Measurements from ENCODE around the gene FA2H. TPM values are rescaled to one million over a fixed set of nuclear protein-coding genes. Genes with fewer than 3 reads are reported as not detected.
"Not testable (repeated sequence)": the region's sequence is repeated elsewhere in the genome, so short reads cannot be mapped to it uniquely, and the experiment has no call there.

The FA2H gene, protein sequence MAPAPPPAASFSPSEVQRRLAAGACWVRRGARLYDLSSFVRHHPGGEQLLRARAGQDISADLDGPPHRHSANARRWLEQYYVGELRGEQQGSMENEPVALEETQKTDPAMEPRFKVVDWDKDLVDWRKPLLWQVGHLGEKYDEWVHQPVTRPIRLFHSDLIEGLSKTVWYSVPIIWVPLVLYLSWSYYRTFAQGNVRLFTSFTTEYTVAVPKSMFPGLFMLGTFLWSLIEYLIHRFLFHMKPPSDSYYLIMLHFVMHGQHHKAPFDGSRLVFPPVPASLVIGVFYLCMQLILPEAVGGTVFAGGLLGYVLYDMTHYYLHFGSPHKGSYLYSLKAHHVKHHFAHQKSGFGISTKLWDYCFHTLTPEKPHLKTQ
- polyA plus RNA-seq: 1 to 10 TPM; 4.7 to 4.8 TPM

DNA sequence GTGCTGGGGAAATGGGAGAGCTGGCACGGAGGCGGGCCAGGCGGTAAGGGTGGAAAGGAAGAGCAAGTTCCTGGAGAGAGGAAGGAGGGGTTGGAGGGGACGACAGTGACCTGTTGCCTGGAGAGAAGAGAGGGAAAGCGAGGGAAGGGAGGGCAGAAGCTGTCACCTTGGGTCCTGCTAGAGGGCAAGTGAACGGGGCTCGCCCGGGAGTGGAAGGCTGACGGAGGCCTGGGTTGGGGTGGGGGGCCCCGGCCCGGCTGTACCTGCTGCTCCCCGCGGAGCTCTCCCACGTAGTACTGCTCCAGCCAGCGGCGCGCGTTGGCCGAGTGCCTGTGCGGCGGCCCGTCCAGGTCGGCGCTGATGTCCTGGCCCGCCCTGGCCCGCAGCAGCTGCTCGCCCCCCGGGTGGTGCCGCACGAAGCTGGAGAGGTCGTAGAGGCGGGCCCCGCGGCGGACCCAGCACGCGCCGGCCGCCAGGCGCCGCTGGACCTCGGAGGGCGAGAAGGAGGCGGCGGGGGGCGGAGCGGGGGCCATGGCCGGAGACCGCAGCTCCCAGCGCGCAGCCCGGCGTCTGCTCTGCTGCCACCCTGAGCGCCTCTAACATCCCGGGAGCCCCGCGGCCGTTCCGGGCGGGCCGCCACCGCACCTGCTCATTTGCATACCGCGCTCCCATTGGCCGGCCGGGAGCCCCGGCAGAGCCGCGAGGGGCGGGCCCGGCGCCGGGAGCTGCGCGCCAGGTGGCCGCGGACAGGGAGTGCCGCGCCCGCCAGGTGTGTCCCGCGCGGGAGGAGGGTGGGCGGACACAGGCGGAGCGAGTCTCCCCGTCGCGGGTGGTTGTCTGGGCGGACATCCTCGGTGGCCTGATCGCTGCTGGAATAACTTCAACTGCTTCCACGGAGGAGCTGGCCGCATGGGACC is at the start of gene FA2H:
TSS of gene FA2H (minus strand) at position 598 of the 917 bp plus-strand sequence. CDS start at position 533, 65 bp downstream.
- peak within 1 kb of the TSS; percentile 37 to 57 for H3K27ac ChIP-seq (ENCODE audit: low read depth in 2 of 2, low read length in 1 of 2)
- no peaks in the 10 kb centered on the region for H3K36me3 ChIP-seq (ENCODE audit: control insufficient read depth in 2 of 2, insufficient read depth in 2 of 2, low read length in 1 of 2)
- no peaks in the 10 kb centered on the region for H3K9me3 ChIP-seq (ENCODE audit: control insufficient read depth in 2 of 2, insufficient read depth in 1 of 2, low read depth in 1 of 2, low read length in 1 of 2)
- H3K27me3 ChIP-seq (ENCODE audit: control insufficient read depth in 1 of 2, insufficient read depth in 2 of 2, low read length in 2 of 2): no peaks in the 10 kb centered on the region
- peaks cover 0 to 2% of the 10 kb centered on the region in 2 donors for H3K4me1 ChIP-seq (ENCODE audit: control insufficient read depth in 2 of 2, insufficient read depth in 2 of 2, low read length in 1 of 2)
- 1% methylated on average over 73 to 94 of the region's 94 CpGs for WGBS, 2 donors
- H3K4me3 ChIP-seq (ENCODE audit: low read depth in 1 of 2, low read length in 2 of 2): peak within 1 kb of the TSS; percentile 46 to 59

DNA sequence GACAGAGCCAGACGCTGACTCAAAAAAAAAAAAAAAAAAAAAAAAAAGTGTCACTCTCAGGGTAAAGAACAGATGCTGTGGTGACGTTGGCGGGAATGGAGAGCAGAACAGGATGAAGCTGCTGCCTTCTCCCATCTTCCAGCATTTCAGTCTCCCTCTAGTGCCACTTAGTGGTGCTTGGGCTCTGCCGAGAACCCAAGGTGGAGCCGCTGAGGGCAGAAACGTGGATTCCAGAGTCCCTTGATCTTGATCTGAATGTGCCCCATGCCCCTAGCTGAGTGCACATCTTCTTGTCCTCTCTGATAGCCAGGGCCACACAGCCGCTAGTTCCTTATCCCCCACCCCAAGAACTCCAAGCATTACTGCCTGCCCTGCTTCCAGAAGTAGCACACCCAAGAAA is 43.2 kb upstream of the FA2H start:
- Histone ChIP-seq H3K27ac (ENCODE audit: low read depth in 2 of 2, low read length in 1 of 2) (no peak overlapping the region), H3K4me3 (ENCODE audit: low read depth in 1 of 2, low read length in 2 of 2) (no peak overlapping the region), H3K36me3 (ENCODE audit: control insufficient read depth in 2 of 2, insufficient read depth in 2 of 2, low read length in 1 of 2) (no peaks in the 10 kb centered on the region), H3K4me1 (ENCODE audit: control insufficient read depth in 2 of 2, insufficient read depth in 2 of 2, low read length in 1 of 2) (peaks cover 2 to 6% of the 10 kb centered on the region in 2 donors), H3K9me3 (ENCODE audit: control insufficient read depth in 2 of 2, insufficient read depth in 1 of 2, low read depth in 1 of 2, low read length in 1 of 2) (no peaks in the 10 kb centered on the region), H3K27me3 (ENCODE audit: control insufficient read depth in 1 of 2, insufficient read depth in 2 of 2, low read length in 2 of 2) (no peaks in the 10 kb centered on the region)
- 68 to 70% methylated on average over 7 of the region's 7 CpGs for WGBS, 2 donors

DNA sequence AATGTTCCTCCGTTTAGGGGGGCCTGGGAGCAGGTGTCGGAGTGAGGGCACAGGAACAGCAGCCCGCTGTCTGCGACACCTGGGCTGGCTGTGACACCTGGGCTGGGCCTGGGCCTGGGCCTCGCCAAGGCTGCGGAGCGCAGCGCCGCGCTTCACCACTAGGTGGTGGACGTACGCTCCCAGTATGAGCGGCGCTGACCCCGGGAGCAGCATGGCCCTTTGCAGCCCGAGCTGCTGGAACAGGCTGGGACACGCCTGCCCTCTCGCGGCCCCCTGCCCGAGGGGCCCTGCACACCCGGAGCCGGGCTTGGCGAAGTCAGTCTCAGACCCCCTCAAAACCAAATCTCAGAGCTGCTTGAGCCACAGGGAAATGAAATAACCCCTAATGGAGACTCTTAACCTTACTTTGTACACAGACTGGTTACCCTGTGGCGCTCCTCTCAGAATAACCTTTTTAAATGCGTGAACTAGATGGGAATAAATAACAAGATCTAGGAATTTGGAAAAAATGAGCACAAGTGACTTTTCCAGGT is 38.6 kb upstream of the FA2H start:
- 7% methylated on average over 25 of the region's 25 CpGs for WGBS, 2 donors
- no peaks in the 10 kb centered on the region for H3K27me3 ChIP-seq (ENCODE audit: control insufficient read depth in 1 of 2, insufficient read depth in 2 of 2, low read length in 2 of 2)
- no peaks in the 10 kb centered on the region for H3K36me3 ChIP-seq (ENCODE audit: control insufficient read depth in 2 of 2, insufficient read depth in 2 of 2, low read length in 1 of 2)
- H3K4me3 ChIP-seq (ENCODE audit: low read depth in 1 of 2, low read length in 2 of 2): no peak overlapping the region
- peaks cover 2 to 4% of the 10 kb centered on the region in 2 donors for H3K4me1 ChIP-seq (ENCODE audit: control insufficient read depth in 2 of 2, insufficient read depth in 2 of 2, low read length in 1 of 2)
- H3K27ac ChIP-seq (ENCODE audit: low read depth in 2 of 2, low read length in 1 of 2): no peak overlapping the region
- no peaks in the 10 kb centered on the region for H3K9me3 ChIP-seq (ENCODE audit: control insufficient read depth in 2 of 2, insufficient read depth in 1 of 2, low read depth in 1 of 2, low read length in 1 of 2)

DNA sequence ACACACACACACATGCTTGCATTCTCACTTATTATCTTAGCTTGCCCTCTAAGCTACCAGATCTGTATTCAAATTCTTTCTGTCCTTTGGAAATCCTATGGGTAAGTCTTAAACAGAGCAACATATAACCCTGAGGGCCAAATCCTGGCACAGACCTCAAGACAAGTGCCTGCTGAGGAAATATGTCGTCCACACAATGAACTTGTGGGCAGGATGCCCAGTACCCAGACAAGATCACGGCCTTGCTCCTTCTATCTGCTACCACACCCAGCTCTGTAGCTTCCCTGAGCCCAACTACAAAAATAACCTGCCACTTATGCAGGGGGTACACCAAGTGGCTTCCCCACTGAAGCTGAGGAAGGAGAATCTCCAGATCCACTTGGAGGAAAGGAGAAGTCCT is 37.3 kb upstream of the FA2H start:
- WGBS, 2 donors: 11 to 30% methylated on average over 2 of the region's 2 CpGs

DNA sequence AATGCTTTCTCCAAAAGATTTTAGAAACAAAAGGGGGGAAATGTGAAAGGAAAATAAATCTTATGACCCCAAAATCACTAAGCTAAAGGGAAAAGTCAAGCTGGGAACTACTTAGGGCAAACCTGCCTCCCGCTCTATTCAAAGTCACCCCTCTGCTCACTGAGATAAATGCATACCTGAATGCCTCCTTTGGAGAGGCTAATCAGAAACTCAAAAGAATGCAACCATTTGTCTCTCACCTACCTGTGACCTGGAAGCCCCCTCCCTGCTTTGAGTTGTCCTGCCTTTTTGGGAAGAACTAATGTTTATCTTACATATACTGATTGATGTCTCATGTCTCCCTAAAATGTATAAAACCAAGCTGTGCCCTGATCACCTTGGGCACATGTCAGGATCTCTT is 36.6 kb upstream of the FA2H start:
- not testable (repeated sequence) for H3K4me1 ChIP-seq (ENCODE audit: control insufficient read depth in 2 of 2, insufficient read depth in 2 of 2, low read length in 1 of 2); H3K36me3 ChIP-seq (ENCODE audit: control insufficient read depth in 2 of 2, insufficient read depth in 2 of 2, low read length in 1 of 2); H3K27ac ChIP-seq (ENCODE audit: low read depth in 2 of 2, low read length in 1 of 2); H3K4me3 ChIP-seq (ENCODE audit: low read depth in 1 of 2, low read length in 2 of 2); H3K27me3 ChIP-seq (ENCODE audit: control insufficient read depth in 1 of 2, insufficient read depth in 2 of 2, low read length in 2 of 2); H3K9me3 ChIP-seq (ENCODE audit: control insufficient read depth in 2 of 2, insufficient read depth in 1 of 2, low read depth in 1 of 2, low read length in 1 of 2)
- 96 to 100% methylated on average over 1 of the region's 1 CpG for WGBS, 2 donors

More for the DNA sequence above, 37.3 kb upstream of the FA2H start:
- Histone ChIP-seq H3K36me3 (ENCODE audit: control insufficient read depth in 2 of 2, insufficient read depth in 2 of 2, low read length in 1 of 2) (no peaks in the 10 kb centered on the region), H3K27me3 (ENCODE audit: control insufficient read depth in 1 of 2, insufficient read depth in 2 of 2, low read length in 2 of 2) (no peaks in the 10 kb centered on the region), H3K9me3 (ENCODE audit: control insufficient read depth in 2 of 2, insufficient read depth in 1 of 2, low read depth in 1 of 2, low read length in 1 of 2) (no peaks in the 10 kb centered on the region), H3K4me1 (ENCODE audit: control insufficient read depth in 2 of 2, insufficient read depth in 2 of 2, low read length in 1 of 2) (peaks cover 2 to 4% of the 10 kb centered on the region in 2 donors), H3K27ac (ENCODE audit: low read depth in 2 of 2, low read length in 1 of 2) (peak overlapping the region in 1 of 2 donors; percentile 40), H3K4me3 (ENCODE audit: low read depth in 1 of 2, low read length in 2 of 2) (no peak overlapping the region)

DNA sequence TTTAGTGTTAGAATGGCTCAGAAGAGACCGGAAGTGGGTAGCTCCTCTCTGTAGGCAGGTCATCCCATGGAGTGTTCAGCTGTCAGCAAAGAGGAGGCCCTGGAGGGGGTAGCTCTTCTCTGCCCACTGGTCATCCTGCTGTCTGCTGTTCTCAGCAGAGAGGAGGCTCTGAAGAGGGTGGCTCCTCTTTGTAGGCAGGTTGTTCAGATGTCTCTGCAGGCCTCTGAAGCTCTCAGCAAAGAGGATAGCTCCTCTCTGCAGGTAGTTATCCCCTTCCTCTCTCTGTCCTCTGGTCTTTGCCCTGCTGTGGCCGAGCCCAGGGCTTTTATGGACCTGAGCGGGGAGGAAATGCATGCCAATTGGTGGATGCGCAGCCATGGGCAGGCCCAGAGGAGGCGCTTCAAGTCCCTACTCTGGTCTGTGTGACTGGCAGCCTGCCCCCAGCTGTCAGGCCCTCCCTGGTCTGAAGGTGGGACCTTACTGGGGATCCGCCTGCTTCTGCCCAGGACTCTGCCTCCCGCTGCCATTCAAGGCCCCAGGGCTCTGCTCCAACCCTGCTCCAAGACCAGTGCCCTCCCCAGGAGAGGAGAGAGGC is 32.5 kb upstream of the FA2H start:
- no peaks in the 10 kb centered on the region for H3K4me1 ChIP-seq (ENCODE audit: control insufficient read depth in 2 of 2, insufficient read depth in 2 of 2, low read length in 1 of 2)
- H3K4me3 ChIP-seq (ENCODE audit: low read depth in 1 of 2, low read length in 2 of 2): no peak overlapping the region
- H3K36me3 ChIP-seq (ENCODE audit: control insufficient read depth in 2 of 2, insufficient read depth in 2 of 2, low read length in 1 of 2): no peaks in the 10 kb centered on the region
- no peaks in the 10 kb centered on the region for H3K9me3 ChIP-seq (ENCODE audit: control insufficient read depth in 2 of 2, insufficient read depth in 1 of 2, low read depth in 1 of 2, low read length in 1 of 2)
- no peak overlapping the region for H3K27ac ChIP-seq (ENCODE audit: low read depth in 2 of 2, low read length in 1 of 2)
- WGBS, 2 donors: 89 to 90% methylated on average over 7 of the region's 7 CpGs
- H3K27me3 ChIP-seq (ENCODE audit: control insufficient read depth in 1 of 2, insufficient read depth in 2 of 2, low read length in 2 of 2): no peaks in the 10 kb centered on the region

DNA sequence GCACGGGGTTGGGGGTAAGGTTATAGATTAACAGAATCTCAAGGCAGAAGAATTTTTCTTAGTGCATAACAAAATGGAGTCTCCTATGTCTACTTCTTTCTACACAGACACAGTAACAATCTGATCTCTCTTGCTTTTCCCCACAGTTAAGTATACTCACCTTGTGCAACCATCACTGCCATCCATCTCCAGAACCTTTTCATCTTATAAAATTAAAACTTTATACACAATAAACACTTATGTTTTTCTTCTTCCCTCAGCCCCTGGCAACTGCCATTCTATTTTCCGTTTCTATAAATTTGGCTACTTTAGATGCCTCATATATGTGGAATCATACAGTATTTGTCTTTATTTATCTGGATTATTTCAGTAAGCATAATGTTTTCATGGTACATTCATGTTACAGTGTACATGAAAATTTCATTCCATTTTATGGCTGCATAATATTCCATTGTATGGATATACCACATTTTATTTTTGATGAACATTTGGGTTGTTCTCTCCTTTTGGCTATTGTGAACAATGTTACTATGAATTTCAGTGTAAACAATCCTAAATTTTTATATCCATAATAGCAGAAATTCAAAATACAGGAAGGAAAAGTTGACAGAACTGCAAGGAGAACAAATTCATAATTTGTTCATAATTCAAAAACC is 25.7 kb upstream of the FA2H start:
- Histone ChIP-seq H3K27me3 (ENCODE audit: control insufficient read depth in 1 of 2, insufficient read depth in 2 of 2, low read length in 2 of 2) (no peaks in the 10 kb centered on the region), H3K4me1 (ENCODE audit: control insufficient read depth in 2 of 2, insufficient read depth in 2 of 2, low read length in 1 of 2) (no peaks in the 10 kb centered on the region), H3K36me3 (ENCODE audit: control insufficient read depth in 2 of 2, insufficient read depth in 2 of 2, low read length in 1 of 2) (no peaks in the 10 kb centered on the region), H3K27ac (ENCODE audit: low read depth in 2 of 2, low read length in 1 of 2) (no peak overlapping the region), H3K9me3 (ENCODE audit: control insufficient read depth in 2 of 2, insufficient read depth in 1 of 2, low read depth in 1 of 2, low read length in 1 of 2) (no peaks in the 10 kb centered on the region), H3K4me3 (ENCODE audit: low read depth in 1 of 2, low read length in 2 of 2) (no peak overlapping the region)
- WGBS, 2 donors: 89 to 100% methylated on average over 1 to 2 of the region's 2 CpGs

DNA sequence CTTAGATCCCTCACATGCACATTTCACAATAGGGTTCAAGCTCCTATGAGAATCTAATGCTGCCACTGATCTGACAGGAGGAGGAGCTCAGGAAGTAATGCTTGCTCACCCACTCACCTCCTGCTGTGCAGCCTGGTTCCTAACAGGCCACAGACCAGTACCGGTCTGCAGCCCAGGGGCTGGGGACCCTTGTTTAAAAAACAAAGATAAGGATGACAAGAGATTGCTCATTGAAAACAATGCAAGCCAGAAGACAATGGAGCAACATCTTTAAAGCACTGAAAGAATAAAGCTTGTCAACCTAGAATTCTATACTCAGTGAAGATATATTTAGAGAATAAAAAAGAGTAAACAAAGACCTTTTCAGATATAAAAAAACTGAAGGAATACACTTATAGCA is 22.8 kb upstream of the FA2H start:
- Histone ChIP-seq H3K9me3 (ENCODE audit: control insufficient read depth in 2 of 2, insufficient read depth in 1 of 2, low read depth in 1 of 2, low read length in 1 of 2) (no peaks in the 10 kb centered on the region), H3K4me1 (ENCODE audit: control insufficient read depth in 2 of 2, insufficient read depth in 2 of 2, low read length in 1 of 2) (no peaks in the 10 kb centered on the region), H3K4me3 (ENCODE audit: low read depth in 1 of 2, low read length in 2 of 2) (no peak overlapping the region), H3K27me3 (ENCODE audit: control insufficient read depth in 1 of 2, insufficient read depth in 2 of 2, low read length in 2 of 2) (no peaks in the 10 kb centered on the region), H3K27ac (ENCODE audit: low read depth in 2 of 2, low read length in 1 of 2) (no peak overlapping the region), H3K36me3 (ENCODE audit: control insufficient read depth in 2 of 2, insufficient read depth in 2 of 2, low read length in 1 of 2) (no peaks in the 10 kb centered on the region)
- WGBS, 2 donors: 49 to 57% methylated on average over 1 of the region's 1 CpG

DNA sequence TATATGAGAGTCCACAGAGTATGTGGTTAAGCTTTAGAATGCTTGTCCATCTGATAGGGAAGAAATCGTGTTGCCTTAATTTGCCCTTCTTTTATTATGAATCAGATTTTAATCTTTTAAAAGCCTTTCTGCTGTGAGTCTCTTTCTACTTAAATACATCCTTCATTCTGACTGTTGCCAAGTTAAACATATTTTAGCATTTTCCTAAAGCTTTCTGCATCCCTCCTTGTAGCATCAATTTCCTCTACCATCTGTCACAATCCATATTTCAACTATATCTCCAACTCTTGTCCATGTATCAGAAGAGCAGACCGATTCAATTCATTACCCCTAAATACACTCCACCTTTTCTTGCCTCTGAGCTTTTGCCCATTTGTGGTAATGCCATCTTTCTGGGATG is 20.5 kb upstream of the FA2H start:
- no peaks in the 10 kb centered on the region for H3K36me3 ChIP-seq (ENCODE audit: control insufficient read depth in 2 of 2, insufficient read depth in 2 of 2, low read length in 1 of 2)
- WGBS, 2 donors: 77 to 82% methylated on average over 2 of the region's 2 CpGs
- no peak overlapping the region for H3K27ac ChIP-seq (ENCODE audit: low read depth in 2 of 2, low read length in 1 of 2)
- no peak overlapping the region for H3K4me3 ChIP-seq (ENCODE audit: low read depth in 1 of 2, low read length in 2 of 2)
- H3K4me1 ChIP-seq (ENCODE audit: control insufficient read depth in 2 of 2, insufficient read depth in 2 of 2, low read length in 1 of 2): no peaks in the 10 kb centered on the region
- no peaks in the 10 kb centered on the region for H3K27me3 ChIP-seq (ENCODE audit: control insufficient read depth in 1 of 2, insufficient read depth in 2 of 2, low read length in 2 of 2)
- no peaks in the 10 kb centered on the region for H3K9me3 ChIP-seq (ENCODE audit: control insufficient read depth in 2 of 2, insufficient read depth in 1 of 2, low read depth in 1 of 2, low read length in 1 of 2)

Measured in esophagus (tissue), 2 donors.